Fibroblast of pulmonary artery (primary cell): ENCODE measurements around the gene SMG6.

ENCODE experiments used
- DNase-seq: peaks from one replicate; pipeline ENCODE4 v3.0.0-alpha.2; 2010; ENCODE audit warnings: low read depth
- H3K4me3 ChIP-seq: replicated peaks from 2 replicates; pipeline ENCODE4 v1.5.1; 2011; ENCODE audit warnings: low read depth, mild to moderate bottlenecking, control low read depth, low read length, moderate library complexity
- TF ChIP-seq, protein P1 (sequence below): IDR thresholded peaks from 2 replicates; pipeline ENCODE4 v1.5.1; 2011; ENCODE audit warnings: mild to moderate bottlenecking, control low read depth, low read length, inconsistent platforms; ENCODE audit errors: missing control alignments

SMG6 gene

DNA sequence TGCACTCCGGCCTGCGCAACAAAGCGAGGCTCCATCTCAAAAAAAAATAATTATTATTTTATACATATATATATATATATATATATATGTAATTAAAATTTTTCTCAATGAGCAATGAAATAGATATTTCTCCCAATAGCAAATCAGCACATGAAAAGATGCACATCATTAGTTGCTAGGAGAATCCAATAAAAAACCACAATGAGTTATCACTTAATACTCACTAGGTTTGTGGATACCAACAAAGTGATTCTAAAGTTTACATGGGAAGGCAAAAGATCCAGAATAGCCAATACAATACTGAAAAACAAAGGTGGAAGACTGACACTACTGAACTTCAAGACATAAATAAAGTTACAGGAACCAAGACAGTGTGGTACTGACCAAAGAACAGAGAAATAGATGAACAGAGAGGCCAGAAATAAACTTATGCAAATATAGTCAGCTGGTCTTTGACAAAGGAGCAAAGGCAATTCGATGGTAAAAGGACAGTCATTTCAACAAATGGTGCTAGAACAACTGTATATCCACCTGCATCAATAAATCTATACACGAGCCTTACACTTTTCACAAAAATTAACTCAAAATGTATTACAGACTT, 13.6 kb downstream of the SMG6 start:
- H3K4me3 ChIP-seq, result no peak overlapping the region
- DNase-seq, result no peak
- TF ChIP-seq, protein P1, sequence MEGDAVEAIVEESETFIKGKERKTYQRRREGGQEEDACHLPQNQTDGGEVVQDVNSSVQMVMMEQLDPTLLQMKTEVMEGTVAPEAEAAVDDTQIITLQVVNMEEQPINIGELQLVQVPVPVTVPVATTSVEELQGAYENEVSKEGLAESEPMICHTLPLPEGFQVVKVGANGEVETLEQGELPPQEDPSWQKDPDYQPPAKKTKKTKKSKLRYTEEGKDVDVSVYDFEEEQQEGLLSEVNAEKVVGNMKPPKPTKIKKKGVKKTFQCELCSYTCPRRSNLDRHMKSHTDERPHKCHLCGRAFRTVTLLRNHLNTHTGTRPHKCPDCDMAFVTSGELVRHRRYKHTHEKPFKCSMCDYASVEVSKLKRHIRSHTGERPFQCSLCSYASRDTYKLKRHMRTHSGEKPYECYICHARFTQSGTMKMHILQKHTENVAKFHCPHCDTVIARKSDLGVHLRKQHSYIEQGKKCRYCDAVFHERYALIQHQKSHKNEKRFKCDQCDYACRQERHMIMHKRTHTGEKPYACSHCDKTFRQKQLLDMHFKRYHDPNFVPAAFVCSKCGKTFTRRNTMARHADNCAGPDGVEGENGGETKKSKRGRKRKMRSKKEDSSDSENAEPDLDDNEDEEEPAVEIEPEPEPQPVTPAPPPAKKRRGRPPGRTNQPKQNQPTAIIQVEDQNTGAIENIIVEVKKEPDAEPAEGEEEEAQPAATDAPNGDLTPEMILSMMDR, result no peak

DNA sequence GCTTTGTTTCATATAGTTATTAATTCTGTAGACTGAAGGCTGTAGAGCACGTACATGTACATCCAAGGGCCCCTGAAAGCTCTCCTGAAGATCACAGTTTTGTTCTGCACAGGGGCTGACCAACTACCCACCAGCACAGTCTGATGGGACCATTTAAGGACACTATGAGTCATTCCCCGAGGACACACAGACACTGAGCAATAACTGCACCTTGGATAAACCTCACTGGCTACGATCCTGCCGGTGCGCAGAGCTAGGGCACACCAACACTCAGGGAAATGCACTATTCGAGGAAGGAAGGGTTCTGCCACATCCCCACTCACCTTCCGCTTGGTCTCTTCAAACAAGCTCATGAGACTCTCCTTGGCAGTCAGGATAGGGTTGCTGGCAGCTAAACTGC, 20.3 kb downstream of the SMG6 start:
- TF ChIP-seq, protein P1, result no peak
- H3K4me3 ChIP-seq, result no peak overlapping the region
- no peak for DNase-seq

DNA sequence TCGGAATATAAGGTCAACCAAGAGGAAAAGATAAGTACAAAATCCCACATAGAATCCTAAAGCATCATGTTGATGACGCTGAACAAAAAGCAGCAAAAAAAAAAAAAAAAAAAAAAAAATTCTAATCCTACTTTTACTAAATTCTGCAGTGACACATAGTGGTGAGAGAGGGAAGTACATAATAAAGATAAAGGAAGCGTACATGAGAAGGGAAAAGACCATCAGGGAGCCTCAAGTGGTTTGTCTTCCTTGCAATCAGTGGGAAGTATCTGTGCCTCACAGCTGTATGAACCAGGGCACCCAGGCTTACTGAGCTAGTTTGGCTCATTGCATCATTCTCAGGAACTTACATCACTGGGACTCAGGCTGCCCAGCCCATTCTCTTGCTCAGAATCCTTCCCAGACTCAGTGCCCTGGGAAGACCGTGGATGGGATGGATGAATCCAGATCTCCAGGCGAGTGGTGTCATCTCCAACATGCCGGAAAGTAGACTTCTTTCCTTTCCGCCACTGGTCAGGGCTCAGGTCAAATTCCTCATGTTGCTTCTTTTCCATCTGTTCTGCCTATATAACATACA, 21.2 kb downstream of the SMG6 start:
- TF ChIP-seq, protein P1, result peak; percentile 54
- no peak overlapping the region for H3K4me3 ChIP-seq
- peak; percentile 88 for DNase-seq

DNA sequence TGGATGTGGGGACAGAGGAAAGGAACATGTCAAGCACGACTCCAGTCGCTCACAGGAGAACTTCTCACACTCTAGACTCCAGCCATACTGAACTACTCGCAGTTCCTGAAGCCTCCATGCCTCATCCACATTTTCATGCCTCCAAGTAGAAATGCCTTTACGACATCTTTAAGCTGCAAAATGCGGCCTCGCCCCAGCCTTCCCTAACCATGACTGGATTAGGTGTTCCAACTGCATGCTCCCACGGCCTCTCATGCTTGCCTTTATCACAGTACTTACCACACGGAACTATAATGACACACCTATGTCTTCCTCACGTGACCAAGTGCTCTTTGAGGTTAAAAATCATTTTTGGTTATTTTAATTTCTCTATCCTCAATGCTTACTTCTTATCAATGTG, 23.9 kb downstream of the SMG6 start:
- TF ChIP-seq, protein P1, result no peak
- DNase-seq, result no peak
- H3K4me3 ChIP-seq, result no peak overlapping the region

DNA sequence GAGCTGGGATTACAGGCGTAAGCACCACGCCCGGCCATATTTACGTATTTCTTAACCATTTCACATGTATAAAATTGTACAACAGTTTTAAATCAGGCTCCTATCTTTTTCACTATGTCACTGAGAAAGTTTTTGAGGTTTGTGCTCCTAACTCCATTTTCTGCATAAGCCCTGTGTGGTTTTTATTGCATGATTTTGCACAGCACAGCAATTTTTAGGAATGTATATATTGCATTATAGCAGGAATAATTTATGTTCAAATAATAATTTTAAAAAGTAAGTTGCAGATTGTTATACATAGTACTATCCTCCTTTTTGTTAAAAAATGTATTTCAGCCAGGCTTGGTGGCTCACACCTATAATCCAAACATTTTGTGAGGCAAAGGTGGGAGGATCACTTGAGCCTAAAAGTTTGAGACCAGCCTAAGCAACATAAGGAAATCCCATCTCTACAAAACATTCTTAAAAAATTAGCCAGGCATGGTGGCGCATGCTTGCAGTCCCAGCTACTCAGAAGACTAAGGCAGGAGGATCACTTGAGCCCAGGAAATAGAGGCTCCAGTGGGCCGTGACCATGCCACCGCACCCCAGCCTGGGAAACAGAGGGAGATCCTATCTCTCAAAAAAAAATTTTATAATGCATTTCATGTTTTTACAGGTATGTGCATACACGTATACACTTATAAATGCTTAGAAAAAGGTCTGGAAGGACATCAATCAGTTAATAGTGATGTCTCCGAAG, 26.0 kb downstream of the SMG6 start:
- DNase-seq, result no peak
- no peak overlapping the region for H3K4me3 ChIP-seq
- TF ChIP-seq, protein P1, result no peak

DNA sequence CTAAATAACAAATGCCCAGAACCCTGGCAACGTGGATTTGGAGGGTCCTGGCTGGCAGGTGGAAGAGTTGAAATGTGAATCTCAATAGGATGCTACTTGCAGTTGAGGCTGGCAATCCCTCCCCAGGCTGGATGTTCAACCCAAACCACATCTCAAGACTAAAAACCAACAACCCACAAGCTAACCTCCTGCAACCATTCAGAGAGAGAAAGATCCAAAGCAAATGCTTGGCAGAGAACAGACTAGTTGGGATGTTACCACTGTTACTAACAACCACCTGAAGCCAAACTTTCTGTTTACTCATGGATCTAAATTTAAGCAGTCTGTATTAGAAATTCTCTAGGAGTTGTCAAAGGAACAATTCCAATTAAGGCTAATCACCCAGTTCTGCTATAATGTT, 27.9 kb downstream of the SMG6 start:
- TF ChIP-seq, protein P1, result no peak
- no peak for DNase-seq

More for the DNA sequence above, 27.9 kb downstream of the SMG6 start:
- no peak overlapping the region for H3K4me3 ChIP-seq
